Inflammatory macrophage treated with lipopolysaccharide for 4 hours (primary cell): ENCODE results near the gene DHRS3.

Experiments used
- DNase-seq: peaks from one replicate; pipeline ENCODE4 v3.0.0-alpha.2; 2020

Gene DHRS3

DNA sequence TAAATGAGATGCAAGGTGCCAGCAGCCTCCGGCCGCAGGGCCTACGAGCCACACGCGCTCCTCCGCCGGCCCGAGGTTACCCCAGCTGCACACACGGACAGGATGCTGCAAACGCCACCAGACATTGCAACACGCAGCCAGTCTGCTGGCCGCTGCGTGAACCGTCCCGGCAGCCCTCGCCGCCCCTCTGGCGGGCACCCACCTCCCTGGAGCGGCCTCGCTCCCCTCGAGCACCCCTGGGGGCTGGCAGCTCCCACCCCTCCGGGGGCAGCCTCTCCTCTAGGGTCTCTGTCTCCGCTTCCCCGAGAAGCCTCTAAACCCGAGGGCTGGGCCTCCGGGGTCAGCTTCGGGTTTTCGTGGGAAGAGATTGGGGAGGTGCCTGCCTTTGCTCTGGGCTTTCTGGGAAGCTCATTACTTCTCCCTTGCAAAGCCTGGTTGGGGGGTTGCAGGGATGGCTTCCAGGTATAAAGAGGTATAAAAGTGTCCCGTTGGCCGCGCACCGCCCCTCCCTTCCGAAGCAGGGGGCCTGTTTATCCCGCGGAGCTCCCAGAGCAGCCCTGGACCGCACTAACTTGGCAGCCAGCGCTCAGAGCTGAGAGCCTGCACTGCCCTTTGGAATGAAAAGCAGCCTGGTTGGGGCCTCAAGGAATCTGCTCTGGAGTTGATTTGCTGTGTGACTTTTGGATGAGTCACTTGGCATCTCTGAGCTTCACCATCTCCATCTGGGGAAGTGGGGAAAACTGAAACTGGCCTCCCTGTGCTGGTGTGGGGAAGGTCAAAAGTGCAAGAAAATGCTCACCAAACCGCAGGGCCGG is 21.8 kb downstream of the DHRS3 start:
- peak; percentile 91 for DNase-seq

DNA sequence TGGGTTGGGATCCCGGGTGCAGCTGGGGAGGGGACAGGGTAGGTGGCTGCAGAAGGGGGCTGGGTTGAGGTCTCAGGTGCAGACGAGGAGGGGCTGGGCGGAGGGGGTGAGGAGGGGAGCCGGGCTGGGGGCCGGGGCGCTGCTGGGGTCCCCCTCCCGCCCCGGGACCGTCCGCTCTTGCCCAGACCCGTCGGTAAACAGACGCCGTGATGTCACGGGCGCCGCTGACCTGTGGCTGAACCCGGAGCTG is 22.3 kb downstream of the DHRS3 start:
- DNase-seq = no peak

DNA sequence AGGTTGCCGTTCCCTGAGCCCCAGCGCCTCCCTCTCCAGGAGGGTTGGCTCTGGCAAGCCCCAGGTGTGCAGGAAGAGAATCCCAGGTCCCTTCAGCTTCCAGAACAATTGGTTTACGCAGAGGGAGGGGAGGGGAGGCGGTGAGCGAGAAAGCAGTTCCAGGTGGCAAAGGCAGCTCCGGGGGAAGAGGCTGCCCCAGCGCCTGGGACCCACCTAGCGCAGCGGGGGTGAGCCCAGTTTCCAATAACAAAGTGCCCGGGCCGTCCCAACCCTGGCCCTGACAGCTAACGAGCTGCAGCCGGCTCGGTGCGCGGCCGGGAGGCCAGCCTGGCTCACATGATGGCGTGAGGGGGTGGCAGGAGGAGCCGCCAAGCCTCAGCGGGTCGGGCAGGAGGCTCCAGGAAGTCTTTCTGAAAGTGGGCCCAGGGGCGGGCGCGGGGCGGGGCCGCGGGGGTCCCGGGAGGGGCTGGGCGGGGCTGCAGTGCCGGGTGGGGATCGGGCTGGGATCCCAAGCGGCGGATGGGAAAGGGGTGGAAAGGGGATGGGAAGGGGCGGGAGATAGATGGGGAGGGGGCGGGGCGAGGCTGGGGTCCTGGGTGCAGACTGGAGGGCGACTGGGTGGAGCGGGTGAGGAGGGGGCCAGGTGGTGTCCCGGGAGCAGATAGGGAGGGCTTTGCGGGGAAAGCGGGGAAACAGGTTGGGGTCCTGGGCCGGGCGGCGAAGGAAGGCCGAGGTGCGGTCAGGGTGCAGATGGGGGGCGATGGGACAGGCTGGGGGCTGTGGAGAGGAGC is 22.8 kb downstream of the DHRS3 start:
- DNase-seq = peak; percentile 63

DNA sequence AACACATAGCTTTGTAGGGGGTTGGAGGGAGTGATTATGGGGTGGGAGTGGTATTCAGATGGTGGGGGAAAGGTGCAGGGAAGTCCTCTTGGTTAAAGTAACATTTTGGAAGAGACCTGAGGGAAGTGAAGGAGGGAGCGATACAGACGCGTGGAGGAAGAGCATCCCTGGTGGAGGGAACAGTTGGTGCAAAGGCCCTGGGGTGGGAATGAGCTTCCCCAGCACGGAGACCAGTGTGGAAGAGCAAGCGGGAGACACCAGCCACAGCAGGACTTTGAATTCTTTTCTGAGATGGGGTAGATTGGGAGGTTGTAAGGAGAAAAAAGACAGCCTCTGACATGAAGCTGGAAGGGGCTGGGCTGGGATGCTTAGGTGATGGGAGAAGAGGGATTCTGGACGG is 23.5 kb downstream of the DHRS3 start:
- DNase-seq = no peak

DNA sequence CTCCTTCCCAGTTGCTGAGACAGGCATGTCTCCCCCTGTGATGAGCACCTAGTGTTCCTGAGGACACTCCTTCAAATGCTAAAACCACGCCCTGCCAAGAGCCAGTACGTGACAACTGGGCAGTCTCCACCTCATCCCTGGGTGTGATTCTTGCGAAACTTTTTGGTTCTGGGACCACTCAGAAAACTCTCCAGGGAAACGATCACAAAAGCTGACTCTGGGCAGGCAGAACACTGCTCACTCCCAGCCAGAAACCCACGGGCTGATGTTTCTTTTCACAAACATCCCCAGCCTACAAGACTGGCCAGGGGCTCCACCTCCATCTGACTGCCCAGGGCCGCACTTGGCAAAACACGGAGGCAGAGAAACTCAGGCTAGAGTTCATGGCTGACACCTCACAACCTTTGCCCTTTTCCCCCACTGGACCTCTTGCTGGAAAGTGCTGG is 24.4 kb downstream of the DHRS3 start:
- DNase-seq = no peak

DNA sequence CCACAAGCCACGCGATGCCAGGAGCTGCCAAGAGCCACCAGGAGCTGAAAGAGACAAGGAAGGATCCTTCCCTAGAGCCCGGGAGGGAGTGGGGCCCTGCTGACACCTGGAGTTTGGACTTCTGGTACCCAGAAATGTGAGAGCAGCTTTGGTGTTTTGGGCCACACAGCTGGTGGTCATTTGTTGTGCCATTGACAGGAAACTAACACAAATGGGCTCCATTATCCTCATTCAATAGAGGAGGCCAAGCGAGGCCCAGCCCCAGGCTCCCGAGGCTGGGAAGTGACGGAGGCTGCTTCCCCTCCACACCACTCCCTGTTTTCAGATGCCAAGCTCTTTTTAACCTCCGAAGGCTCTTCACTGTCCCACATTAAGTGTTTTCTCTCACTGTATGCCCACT is 25.5 kb downstream of the DHRS3 start:
- DNase-seq = no peak

DNA sequence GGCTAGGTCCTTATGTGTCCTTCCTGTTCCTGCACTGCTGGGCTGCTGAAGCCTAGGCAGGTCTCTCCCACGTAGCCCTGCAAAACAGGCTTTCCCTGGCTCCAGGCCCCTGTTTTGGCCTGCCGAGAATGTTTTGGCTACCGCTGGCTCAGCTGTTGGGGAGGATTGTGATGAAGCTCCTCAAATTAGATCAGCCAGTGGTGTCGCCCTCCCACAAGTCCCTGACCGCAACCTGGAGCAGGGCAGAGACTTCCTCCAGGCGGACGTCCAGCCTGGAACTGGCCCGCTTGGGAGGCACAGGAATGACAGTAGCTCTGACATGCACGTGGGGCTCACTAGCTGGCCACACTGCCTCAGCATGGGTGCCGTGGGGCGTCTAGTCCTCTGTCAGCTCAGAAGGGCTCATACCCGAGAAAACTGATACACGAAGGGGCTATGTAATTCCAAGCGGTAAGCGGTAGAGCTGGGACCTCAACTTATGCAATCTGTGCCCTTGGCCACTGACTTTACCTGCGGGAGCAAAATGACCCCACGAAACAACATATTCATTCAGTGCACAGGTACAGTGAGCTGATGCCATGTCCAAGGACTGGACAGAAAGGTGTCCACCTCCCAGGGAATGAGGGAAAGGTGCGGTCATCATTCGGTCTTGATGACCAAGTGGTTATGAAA is 26.6 kb downstream of the DHRS3 start:
- DNase-seq = no peak

DNA sequence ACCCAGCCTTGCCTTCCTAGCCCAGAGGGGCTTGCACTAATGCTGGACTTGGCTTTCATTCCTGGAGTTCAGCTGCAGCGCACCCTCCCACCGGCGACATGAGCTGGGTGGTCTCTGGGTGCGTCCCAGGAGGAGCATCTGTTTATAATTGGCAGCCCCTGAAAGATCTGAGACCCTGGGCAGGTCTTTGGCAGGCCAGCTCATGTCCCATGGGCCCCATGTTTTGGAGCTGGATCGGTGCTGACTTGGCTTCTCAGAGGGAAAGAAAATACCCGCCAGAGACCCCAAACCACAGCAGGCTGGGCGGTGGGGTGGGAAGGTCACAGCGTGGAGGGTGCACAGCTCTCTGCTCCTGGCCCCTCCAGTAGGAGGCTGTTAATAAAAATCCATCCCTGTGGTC is 29.3 kb downstream of the DHRS3 start:
- DNase-seq = no peak

DNA sequence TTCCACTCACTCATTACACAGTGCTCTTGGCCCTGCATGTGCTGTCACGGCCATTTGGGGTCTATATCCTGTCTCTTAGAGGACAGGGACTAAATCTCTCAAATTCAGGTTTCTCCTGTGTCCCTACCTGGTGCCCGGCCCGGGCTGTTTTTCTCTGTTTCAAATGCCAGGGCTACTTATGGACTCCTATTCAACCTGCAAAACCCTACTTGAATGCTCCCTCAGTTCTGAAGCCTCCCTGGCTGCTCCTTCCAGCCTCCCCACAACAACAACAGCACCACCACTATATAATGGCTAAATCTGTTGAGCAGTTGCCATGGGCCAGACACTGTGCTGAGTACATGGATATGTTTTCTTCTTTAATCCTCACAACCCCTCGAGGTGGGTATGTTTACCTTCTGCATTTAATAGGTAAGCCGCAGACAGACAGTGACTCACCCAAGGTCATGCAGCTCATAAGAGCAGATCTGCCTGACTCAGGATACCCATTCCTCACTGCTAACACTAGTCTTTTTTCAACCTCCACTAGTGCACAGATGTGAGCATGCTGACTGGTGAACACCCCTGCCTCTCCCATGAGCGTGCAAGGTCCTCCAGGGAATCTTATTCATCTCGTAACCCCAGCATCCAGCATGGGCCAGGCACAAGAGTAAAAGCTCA is 29.9 kb downstream of the DHRS3 start:
- no peak for DNase-seq

DNA sequence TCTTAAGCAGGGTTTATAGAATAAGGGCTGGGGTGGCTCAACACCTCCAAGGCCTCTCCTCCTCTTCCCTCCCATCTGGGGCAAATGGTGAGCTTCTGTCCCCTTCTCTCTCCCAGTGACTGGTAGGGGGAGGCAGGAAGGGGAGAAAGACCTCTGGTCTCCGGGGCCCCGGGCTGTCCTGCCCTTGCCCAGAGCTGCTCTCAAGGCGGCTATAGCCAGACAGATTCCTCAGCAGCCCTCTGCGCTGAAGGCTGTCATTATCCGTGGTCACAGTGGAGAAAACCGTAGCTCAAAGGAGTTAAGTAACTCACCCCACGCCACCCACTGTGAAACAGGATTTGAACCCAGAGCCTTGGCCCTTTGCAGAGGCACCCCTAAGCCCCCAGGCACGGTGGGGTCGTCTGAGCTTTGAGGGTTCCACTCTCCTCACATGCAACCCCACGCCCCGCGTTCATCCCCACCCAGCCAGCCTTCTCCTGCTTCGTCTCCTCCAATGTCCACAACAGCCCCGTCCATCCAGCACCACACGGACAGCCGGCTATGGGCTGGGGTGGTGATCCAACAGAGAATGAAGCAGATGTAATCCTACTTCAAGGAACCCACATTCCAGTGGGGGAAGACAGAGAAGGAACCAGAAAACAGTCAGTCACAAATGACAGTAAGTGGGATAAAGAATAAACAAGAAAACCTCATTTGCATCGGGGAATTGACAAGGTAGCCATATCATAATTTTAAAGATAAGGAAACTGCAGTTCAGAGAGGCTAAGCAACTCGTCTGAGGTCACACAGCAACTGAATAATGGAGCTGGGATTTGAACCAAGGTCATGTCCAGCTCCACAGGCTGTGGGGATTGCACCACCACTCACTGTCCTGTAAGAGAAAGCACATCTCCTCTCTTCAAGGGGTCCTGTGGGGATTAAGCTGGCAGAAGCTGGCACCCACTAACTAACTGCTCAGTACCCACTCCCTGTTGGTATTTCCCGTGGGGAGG is 31.8 kb downstream of the DHRS3 start:
- no peak for DNase-seq

DNA sequence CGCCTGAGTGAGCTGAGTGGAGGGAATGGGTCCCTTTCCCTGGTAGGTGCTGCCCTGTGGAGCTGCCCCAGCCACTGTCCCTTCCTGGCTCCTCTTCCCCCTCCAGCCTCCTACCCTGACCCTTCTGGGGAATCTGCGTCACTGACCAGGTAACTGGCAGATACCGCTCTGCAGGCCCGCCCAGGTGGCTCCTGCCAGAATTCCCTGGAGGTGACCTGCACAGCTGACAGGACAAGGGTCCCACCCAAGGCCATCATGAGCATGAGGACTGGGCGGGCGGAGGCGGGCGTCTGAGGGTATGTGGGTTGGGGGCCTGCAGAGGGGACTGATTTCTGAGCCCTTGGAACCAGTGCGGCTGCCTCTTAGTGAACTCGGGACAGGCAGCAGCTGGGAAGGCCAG is 32.5 kb downstream of the DHRS3 start:
- DNase-seq = no peak

DNA sequence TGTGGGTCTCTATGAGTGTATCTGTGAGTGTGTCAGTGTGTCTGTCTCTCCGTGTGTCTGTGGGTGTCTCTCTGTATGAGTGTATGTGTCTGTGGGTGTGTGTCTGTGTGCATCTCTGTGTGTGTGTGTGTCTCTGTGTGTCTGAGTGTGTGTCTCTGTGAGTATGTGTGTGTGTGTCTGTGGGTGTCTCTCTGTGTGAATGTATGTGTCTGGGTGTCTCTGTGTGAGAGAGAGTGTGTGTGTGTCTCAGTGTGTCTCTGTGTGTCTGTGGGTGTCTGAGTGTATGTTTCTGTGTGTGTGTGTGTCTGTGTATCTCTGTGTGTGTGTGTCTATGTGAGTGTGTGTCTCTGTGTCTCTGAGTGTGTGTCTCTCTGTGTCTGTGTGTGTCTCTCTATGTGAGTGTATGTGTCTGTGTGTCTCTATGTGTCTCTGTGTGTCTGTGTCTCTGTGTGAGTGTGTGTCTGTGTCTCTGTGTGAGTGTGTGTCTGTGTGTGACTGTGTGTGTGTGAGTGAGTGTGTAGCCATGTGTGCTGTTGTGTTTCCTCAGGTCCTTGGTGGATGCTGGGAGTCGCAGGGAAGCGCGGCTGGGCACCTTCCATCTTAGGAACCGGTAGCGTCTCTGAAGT is 33.0 kb downstream of the DHRS3 start:
- DNase-seq = no peak

DNA sequence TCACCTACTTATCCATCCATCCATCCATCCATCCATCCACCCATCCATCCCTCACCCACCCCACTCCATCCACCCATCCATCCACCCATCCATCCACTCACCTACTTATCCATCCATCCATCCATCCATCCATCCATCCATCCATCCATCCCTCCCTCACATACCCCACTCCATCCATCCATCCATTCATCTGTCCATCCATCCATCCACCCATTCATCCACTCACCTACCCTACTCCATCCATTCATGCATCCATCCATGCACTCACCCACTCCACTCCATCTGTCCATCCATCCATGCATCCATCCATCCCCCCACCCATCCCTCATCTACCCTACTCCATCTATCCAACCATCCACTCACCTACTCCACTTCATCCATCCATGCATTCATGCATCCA is 34.5 kb downstream of the DHRS3 start:
- no peak for DNase-seq

DNA sequence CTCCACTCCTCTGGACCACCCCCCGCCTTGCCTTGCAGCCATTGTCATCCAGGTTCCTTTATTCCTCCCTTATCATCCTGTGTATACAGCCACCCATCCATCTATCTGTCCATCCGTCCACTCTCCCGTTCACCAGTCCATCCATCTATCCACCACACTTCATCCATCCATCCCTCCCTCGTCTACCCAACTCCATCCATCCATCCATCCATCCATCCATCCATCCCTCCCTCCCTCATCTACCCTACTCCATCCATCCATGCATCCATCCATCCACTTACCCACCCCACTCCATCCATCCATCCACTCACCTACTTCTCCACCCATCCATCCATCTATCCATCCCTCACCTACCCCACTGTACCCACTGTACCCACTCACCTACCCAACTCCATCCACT is 35.4 kb downstream of the DHRS3 start:
- no peak for DNase-seq

DNA sequence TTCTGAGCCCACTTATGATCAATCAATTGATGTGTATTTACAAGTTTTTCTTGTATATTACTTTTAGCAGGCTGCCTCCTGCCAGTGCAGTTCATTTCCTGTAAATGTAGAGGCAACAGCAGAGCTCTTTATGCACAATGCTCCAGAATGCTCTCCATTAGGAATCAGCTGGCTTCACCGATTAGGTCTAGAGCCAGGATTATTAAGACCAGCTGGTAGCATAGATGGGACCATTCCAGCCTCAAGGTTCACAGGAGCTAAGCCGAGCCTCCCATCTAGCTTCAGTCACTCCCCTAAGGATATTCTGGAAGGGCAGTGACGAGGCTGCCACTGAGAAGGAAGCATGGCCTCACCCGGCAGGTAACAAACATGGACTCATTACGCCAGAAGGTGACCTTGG is 36.8 kb downstream of the DHRS3 start:
- no peak for DNase-seq

DNA sequence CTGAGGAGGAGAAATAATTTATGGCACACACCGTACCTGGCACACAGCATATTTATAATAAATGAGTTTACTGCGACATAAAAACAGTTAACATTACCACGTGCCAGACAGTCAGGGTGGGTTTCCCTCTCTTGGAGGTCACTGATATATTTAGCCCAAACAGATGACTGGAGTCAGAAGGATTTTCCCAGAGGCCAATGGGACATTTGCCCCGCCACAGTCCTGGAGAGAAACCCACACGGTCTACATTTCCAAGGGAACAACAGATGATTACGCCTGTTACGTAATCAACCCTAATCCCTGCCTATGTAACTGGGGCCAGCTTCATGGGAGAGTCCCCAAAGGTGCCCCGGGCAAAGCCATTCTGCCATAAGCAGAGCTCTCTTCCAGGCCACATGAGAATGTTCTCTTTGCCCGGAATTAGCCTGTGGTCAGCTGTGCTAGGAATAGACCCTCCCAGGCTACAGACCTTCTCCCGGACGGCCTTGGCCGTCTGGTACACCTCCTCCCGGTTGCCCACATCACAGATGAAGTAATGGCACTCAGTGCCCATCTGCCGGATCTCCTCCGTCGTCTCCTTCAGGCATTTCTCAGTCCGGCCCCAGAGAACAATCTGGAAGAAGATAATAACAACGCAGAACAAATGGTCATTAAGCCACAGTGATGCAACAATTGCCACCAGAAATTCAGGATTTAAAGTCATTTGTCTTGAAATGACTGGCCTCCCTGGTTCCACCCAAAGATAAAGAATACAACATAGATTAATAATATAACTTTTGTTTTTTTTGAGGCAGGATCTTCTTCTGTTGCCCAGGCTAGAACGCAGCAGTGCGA is 37.7 kb downstream of the DHRS3 start:
- no peak for DNase-seq

DNA sequence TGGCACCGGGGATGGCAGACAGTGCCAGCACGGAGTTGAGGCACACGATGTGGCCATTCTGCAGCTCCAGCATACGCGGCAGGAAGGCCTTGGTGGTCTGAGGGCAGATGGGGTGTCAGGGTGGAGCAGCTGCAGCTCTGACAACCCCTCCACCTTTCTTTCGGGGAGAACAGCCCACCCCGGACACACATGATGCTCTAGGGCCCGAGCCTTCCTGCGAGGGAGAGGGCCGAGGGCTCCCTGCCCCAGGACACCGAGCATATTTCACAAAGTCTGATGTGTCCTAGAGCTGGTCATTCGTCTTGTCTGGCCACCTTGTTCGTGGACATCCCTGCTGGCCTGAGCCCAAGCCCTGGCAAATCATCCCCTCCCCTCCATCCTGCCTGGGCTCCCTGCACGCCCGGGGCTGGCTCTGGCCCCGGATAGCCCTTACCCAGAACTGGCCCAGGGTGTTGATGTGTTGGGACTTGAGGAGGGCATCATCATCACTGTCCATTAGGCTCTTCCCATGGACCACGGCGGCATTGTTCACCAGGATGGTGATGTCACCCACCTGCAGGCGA is 39.1 kb downstream of the DHRS3 start:
- no peak for DNase-seq

DNA sequence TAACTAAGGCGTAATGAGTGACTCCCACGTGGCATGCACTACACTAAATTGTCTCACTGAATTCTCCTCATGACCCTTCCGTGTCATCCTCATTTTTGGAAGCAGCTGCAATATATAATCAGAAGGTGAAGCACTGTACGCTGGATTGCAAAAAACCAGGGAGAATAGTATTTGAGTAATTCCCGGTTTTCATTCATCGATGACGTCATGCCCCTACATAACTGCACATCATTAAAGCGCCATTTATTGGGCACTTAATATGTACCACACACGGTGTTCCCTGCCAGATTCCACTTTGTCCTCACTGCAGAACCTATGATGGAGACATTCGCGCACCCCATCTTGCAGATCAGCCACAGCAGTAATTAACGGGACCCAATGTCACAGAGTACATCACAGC is 41.0 kb downstream of the DHRS3 start:
- DNase-seq = no peak

DNA sequence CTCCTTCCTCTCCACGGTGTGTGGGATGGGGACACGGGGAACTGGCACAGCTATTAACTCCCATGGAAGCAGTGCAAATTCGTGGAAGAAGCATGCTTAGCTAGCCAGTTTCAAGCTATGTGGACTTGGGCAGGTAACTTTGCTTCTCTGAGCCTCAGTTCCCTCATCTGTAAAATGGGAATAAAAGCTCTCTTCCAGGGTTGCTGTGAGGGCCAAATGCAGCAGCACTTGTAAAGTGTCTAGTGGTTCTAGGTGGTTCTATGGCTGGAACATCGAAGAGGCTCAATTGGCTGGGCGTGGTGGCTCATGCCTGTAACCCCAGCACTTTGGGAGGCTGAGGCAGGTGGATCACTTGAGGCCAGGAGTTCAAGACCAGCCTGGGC is 43.3 kb downstream of the DHRS3 start:
- no peak for DNase-seq

DNA sequence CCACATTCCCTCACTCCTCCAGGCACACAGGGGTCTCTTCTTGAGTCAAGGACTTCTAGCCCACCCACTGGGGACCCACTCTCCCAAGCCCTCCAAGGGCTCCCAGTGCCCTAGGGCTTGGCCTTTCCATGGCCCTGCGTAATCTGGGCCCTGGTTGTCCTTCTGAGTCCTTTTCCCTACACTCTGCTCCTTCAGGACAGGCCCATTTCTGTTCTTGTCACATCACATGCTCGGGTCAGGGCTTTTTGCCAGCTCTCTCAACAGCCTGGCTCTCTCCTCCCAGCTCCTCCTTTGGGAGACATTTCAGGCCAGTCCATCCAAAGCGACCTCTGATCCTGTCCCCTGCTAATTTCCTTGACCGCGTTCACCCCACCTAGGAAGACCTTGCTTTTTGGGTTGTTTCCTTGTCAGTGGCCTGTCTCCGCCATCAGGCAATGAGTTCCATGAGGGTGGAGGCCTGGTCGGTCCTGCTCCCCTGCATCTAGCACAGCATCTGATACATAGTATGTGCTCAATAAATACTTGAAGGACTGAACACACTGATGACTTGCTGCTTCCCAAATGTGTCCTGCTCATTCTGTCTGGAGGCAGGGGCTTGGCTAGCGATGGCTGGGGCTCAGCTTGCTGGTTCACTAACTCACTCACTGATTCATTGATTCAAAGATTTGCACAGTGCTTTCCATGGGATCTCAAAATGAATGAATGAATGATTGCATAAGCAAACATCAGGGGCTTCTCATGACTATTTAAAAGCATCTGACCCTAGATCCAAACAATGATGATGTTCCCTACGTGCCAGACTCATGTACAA is 44.8 kb downstream of the DHRS3 start:
- DNase-seq = no peak
